ENCODE data around the gene NELFB. TPM values are rescaled to one million over a fixed set of nuclear protein-coding genes. Genes with fewer than 3 reads are reported as not detected.
A peak's percentile ranks its signal among the peaks of the same experiment; 100 is the strongest.

The NELFB gene
- polyA plus RNA-seq, 3 donors: 17.3 to 44.2 (median 18.8) TPM

DNA sequence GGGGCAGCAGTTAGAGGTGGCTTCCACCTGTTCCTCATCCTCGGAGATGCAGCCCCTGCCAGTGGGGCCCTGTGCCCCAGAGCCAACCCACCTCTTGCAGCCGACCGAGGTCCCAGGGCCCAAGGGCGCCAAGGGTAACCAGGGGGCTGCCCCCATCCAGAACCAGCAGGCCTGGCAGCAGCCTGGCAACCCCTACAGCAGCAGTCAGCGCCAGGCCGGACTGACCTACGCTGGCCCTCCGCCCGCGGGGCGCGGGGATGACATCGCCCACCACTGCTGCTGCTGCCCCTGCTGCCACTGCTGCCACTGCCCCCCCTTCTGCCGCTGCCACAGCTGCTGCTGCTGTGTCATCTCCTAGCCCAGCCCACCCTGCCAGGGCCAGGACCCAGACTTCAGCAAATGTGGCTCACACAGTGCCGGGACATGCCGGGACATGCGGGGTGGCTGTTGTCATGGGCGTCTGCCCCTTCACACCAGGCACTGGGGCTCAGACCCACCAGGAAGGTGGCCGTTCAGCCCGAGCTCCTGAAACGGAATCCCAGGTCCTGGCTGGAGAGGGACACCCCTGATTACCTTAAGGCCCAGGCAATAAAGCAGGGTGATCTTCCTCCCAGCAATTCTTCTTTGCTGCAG, 29.3 kb upstream of the NELFB start:
- no peaks in the 10 kb centered on the region for H3K9me3 ChIP-seq (replicated peaks in 1 of 2; ENCODE audit: control insufficient read depth in 1 of 2, insufficient read depth in 1 of 2, low read length in 2 of 2)
- no peak overlapping the region for H3K9ac ChIP-seq (ENCODE audit: insufficient read depth, low read length, poor library complexity, severe bottlenecking)
- no peak overlapping the region for H3K4me3 ChIP-seq (replicated peaks in 1 of 3; ENCODE audit: low read depth in 2 of 3, low read length in 3 of 3)
- H3K36me3 ChIP-seq (replicated peaks in 1 of 2; ENCODE audit: control insufficient read depth in 1 of 2, insufficient read depth in 2 of 2, low read length in 2 of 2): no peaks in the 10 kb centered on the region
- no peaks in the 10 kb centered on the region for H3K79me2 ChIP-seq (ENCODE audit: insufficient read depth, low read length)
- Mint-ChIP-seq H3K36me3 (no peaks in the 10 kb centered on the region), H3K9me3 (peaks cover 0 to 2% (median 0%) of the 10 kb centered on the region in 7 donors), H3K27ac (no peak overlapping the region), H3K27me3 (ENCODE audit: low read depth in 3 of 3) (peaks cover 5 to 42% (median 6%) of the 10 kb centered on the region in 3 donors), H3K4me3 (no peak overlapping the region), H3K4me1 (peaks cover 20% of the 10 kb centered on the region)
- no peak overlapping the region for H3K4me2 ChIP-seq (replicated peaks; ENCODE audit: extremely low read depth, low read length, poor library complexity, severe bottlenecking)
- WGBS (ENCODE audit: insufficient coverage): 78% methylated on average over 21 of the region's 21 CpGs
- intact Hi-C loops (cut with micrococcal nuclease): loop anchor here in 1 of 2 donors (5.0 kb wide), 1 partner anchor 109 kb away; no protein-coding TSS in a partner anchor
- DNase-seq: no peak
- no peak overlapping the region for H3K27ac ChIP-seq (ENCODE audit: low read depth in 1 of 2, low read length in 2 of 2)
- H2AFZ ChIP-seq (ENCODE audit: insufficient read depth, low read depth, low read length, poor library complexity, severe bottlenecking): no peak overlapping the region
- TF ChIP-seq, protein P1, sequence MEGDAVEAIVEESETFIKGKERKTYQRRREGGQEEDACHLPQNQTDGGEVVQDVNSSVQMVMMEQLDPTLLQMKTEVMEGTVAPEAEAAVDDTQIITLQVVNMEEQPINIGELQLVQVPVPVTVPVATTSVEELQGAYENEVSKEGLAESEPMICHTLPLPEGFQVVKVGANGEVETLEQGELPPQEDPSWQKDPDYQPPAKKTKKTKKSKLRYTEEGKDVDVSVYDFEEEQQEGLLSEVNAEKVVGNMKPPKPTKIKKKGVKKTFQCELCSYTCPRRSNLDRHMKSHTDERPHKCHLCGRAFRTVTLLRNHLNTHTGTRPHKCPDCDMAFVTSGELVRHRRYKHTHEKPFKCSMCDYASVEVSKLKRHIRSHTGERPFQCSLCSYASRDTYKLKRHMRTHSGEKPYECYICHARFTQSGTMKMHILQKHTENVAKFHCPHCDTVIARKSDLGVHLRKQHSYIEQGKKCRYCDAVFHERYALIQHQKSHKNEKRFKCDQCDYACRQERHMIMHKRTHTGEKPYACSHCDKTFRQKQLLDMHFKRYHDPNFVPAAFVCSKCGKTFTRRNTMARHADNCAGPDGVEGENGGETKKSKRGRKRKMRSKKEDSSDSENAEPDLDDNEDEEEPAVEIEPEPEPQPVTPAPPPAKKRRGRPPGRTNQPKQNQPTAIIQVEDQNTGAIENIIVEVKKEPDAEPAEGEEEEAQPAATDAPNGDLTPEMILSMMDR (IDR thresholded peaks at IDR 0.05): no peak
- H3K27me3 ChIP-seq (ENCODE audit: control insufficient read depth in 2 of 2, insufficient read depth in 2 of 2, low read length in 2 of 2): peaks cover 0 to 18% of the 10 kb centered on the region in 2 donors
- H3K4me1 ChIP-seq (ENCODE audit: control insufficient read depth in 1 of 2, insufficient read depth in 2 of 2, low read length in 2 of 2): peaks cover 29 to 35% of the 10 kb centered on the region in 2 donors
- H4K20me1 ChIP-seq (ENCODE audit: insufficient read depth, low read length): no peaks in the 10 kb centered on the region

DNA sequence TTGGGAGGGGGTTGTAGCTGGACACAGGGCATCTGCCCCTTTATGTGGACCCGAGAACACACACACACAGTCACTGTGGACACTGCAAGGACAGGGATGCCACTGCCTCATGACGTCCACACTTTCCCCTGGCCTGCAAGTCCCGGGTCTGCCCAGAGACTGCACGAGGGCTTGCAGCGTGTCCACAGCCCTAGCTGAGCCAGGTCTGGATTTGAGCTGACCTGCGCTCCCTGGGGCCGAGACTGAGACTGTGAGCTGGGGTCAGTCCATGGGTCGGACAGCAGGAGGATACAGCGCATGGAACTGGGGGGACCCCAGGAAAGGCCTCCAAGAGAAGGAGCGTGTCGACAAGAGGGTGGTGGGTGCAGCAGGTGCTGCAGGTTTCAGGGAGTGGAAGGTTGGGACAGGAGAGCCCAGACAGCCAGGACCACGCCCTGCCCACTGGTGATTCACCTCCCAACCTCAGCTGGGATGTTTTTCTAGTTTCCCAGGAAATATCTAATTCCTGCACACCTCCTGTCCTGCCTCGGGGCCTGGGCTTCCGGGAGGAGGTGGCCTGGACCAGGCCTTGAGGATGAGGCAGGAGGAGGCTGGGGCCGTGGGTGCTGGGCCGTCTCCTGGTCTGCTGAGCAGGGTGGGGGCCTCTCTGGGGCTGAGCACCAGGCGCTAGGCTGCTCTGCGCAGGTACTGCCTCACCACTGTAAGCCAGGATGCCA, 28.6 kb upstream of the NELFB start:
- no peak for DNase-seq
- no peaks in the 10 kb centered on the region for H3K9me3 ChIP-seq (replicated peaks in 1 of 2; ENCODE audit: control insufficient read depth in 1 of 2, insufficient read depth in 1 of 2, low read length in 2 of 2)
- peaks cover 0 to 2% (median 0%) of the 10 kb centered on the region in 7 donors for H3K9me3 Mint-ChIP-seq
- no peak overlapping the region for H3K4me3 ChIP-seq (replicated peaks in 1 of 3; ENCODE audit: low read depth in 2 of 3, low read length in 3 of 3)
- no peaks in the 10 kb centered on the region for H3K36me3 ChIP-seq (replicated peaks in 1 of 2; ENCODE audit: control insufficient read depth in 1 of 2, insufficient read depth in 2 of 2, low read length in 2 of 2)
- no peak overlapping the region for H3K4me3 Mint-ChIP-seq
- no peaks in the 10 kb centered on the region for H3K36me3 Mint-ChIP-seq
- H3K27me3 Mint-ChIP-seq (ENCODE audit: low read depth in 3 of 3): peaks cover 4 to 39% (median 5%) of the 10 kb centered on the region in 3 donors
- peaks cover 20% of the 10 kb centered on the region for H3K4me1 Mint-ChIP-seq
- no peak overlapping the region for H3K27ac ChIP-seq (ENCODE audit: low read depth in 1 of 2, low read length in 2 of 2)
- WGBS (ENCODE audit: insufficient coverage): 75% methylated on average over 14 of the region's 18 CpGs
- intact Hi-C loops (cut with micrococcal nuclease): loop anchor here in 1 of 2 donors (5.0 kb wide), 1 partner anchor 109 kb away; no protein-coding TSS in a partner anchor
- TF ChIP-seq, protein P1 (IDR thresholded peaks at IDR 0.05): no peak
- peaks cover 28 to 33% of the 10 kb centered on the region in 2 donors for H3K4me1 ChIP-seq (ENCODE audit: control insufficient read depth in 1 of 2, insufficient read depth in 2 of 2, low read length in 2 of 2)
- H4K20me1 ChIP-seq (ENCODE audit: insufficient read depth, low read length): no peaks in the 10 kb centered on the region
- no peak overlapping the region for H2AFZ ChIP-seq (ENCODE audit: insufficient read depth, low read depth, low read length, poor library complexity, severe bottlenecking)
- H3K9ac ChIP-seq (ENCODE audit: insufficient read depth, low read length, poor library complexity, severe bottlenecking): no peak overlapping the region
- H3K4me2 ChIP-seq (replicated peaks; ENCODE audit: extremely low read depth, low read length, poor library complexity, severe bottlenecking): no peak overlapping the region
- peaks cover 0 to 13% of the 10 kb centered on the region in 2 donors for H3K27me3 ChIP-seq (ENCODE audit: control insufficient read depth in 2 of 2, insufficient read depth in 2 of 2, low read length in 2 of 2)
- H3K27ac Mint-ChIP-seq: peak overlapping the region in 2 of 7 donors; percentile 41 to 64
- no peaks in the 10 kb centered on the region for H3K79me2 ChIP-seq (ENCODE audit: insufficient read depth, low read length)
